Endothelial cell (in vitro differentiated cells): ENCODE data around the gene PPP1R26. TPM values are rescaled to one million over a fixed set of nuclear protein-coding genes. Genes with fewer than 3 reads are reported as not detected.

ENCODE experiments used
- DNase-seq: peaks from one replicate; pipeline ENCODE4 v3.0.0; 2021; ENCODE audit warnings: low spot score
- H3K27ac Mint-ChIP-seq: one replicate; pipeline ENCODE4 v1.8.0; 2021; ENCODE audit warnings: mixed read lengths, inconsistent platforms; ENCODE audit not compliant: unreplicated experiment
- H3K27me3 Mint-ChIP-seq: one replicate; pipeline ENCODE4 v1.8.0; 2021; ENCODE audit warnings: mild to moderate bottlenecking, moderate library complexity, mixed read lengths, inconsistent platforms; ENCODE audit not compliant: unreplicated experiment
- H3K36me3 Mint-ChIP-seq: one replicate; pipeline ENCODE4 v1.8.0; 2021; ENCODE audit warnings: mild to moderate bottlenecking, low read depth, mixed read lengths, inconsistent platforms; ENCODE audit not compliant: unreplicated experiment
- H3K4me1 Mint-ChIP-seq: one replicate; pipeline ENCODE4 v1.8.0; 2021; ENCODE audit warnings: mild to moderate bottlenecking, mixed read lengths, inconsistent platforms; ENCODE audit not compliant: unreplicated experiment
- H3K4me3 Mint-ChIP-seq: one replicate; pipeline ENCODE4 v1.8.0; 2021; ENCODE audit warnings: mild to moderate bottlenecking, mixed read lengths, inconsistent platforms; ENCODE audit not compliant: unreplicated experiment
- H3K9me3 Mint-ChIP-seq: one replicate; pipeline ENCODE4 v1.8.0; 2021; ENCODE audit warnings: mixed read lengths, inconsistent platforms; ENCODE audit not compliant: unreplicated experiment
- total RNA-seq: library from RNA; stranded (reverse); fragmentation: NEBNext Ultra II Directional; extraction: Animal tissue kit (Norgen Biotek cat#: 25700); gene quantifications from one replicate; pipeline ENCODE4 v1.2.1, GENCODE V29; 2021; ENCODE audit not compliant: unreplicated experiment
- TF ChIP-seq, protein P1 (sequence below): fragments of 200-600 bp; sonication (generic); IDR thresholded peaks from one replicate; pipeline ENCODE4 v1.5.0; 2021; ENCODE audit warnings: antibody characterized with exemption; ENCODE audit not compliant: unreplicated experiment

Gene PPP1R26
- total RNA-seq, 1 donor from 2014 or later, result 21.5 TPM

- TF ChIP-seq, protein P1, sequence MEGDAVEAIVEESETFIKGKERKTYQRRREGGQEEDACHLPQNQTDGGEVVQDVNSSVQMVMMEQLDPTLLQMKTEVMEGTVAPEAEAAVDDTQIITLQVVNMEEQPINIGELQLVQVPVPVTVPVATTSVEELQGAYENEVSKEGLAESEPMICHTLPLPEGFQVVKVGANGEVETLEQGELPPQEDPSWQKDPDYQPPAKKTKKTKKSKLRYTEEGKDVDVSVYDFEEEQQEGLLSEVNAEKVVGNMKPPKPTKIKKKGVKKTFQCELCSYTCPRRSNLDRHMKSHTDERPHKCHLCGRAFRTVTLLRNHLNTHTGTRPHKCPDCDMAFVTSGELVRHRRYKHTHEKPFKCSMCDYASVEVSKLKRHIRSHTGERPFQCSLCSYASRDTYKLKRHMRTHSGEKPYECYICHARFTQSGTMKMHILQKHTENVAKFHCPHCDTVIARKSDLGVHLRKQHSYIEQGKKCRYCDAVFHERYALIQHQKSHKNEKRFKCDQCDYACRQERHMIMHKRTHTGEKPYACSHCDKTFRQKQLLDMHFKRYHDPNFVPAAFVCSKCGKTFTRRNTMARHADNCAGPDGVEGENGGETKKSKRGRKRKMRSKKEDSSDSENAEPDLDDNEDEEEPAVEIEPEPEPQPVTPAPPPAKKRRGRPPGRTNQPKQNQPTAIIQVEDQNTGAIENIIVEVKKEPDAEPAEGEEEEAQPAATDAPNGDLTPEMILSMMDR, result no peak
- Mint-ChIP-seq H3K9me3 (no peaks in the 10 kb centered on the region), H3K27me3 (peaks cover 6% of the 10 kb centered on the region), H3K4me1 (no peaks in the 10 kb centered on the region), H3K4me3 (no peak overlapping the region), H3K36me3 (peaks cover 10% of the 10 kb centered on the region), H3K27ac (no peak overlapping the region)
- no peak for DNase-seq
Measured at GRCh38 chr9:135489188-135489906, 9.8 kb downstream of the PPP1R26 start.

- TF ChIP-seq, protein P1, result no peak
- Mint-ChIP-seq H3K27ac (no peak overlapping the region), H3K4me1 (no peaks in the 10 kb centered on the region), H3K27me3 (peaks cover 3% of the 10 kb centered on the region), H3K9me3 (no peaks in the 10 kb centered on the region), H3K4me3 (no peak overlapping the region), H3K36me3 (peaks cover 3% of the 10 kb centered on the region)
- DNase-seq, result no peak
Measured at GRCh38 chr9:135490166-135490870, 10.7 kb downstream of the PPP1R26 start.

DNA sequence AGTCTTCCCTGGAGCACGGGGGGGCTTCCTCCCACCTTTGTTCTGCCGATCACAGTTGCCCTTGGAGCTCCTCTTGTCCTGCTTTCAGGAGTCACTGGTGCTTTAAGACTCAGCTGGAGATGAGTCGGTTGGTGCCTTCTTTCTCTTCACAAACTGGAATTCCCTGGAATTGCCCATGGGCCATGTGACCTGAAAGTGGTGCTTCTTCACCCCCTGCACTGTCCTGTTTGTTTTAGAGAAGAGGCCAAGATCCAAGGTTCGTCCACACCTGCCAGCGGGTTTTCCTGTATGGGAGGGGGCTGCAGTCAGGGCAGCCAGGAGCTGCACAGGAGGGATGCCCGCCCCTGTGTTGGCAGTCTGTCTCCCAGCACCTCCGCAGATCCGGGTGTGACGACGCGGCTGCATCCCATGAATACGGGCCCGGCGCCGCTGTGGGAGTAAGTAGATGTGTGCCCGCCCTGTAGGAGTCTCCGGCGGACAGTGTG is 11.4 kb downstream of the PPP1R26 start:
- DNase-seq, result no peak
- no peaks in the 10 kb centered on the region for H3K4me1 Mint-ChIP-seq
- TF ChIP-seq, protein P1, result no peak
- H3K9me3 Mint-ChIP-seq, result no peaks in the 10 kb centered on the region
- no peak overlapping the region for H3K27ac Mint-ChIP-seq
- H3K36me3 Mint-ChIP-seq, result no peaks in the 10 kb centered on the region
- H3K4me3 Mint-ChIP-seq, result no peak overlapping the region
- peaks cover 2% of the 10 kb centered on the region for H3K27me3 Mint-ChIP-seq

- H3K9me3 Mint-ChIP-seq, result no peaks in the 10 kb centered on the region
- TF ChIP-seq, protein P1, result no peak
- H3K4me3 Mint-ChIP-seq, result no peak overlapping the region
- DNase-seq, result no peak
- H3K27me3 Mint-ChIP-seq, result peaks cover 2% of the 10 kb centered on the region
- H3K27ac Mint-ChIP-seq, result no peak overlapping the region
- H3K4me1 Mint-ChIP-seq, result no peaks in the 10 kb centered on the region
- H3K36me3 Mint-ChIP-seq, result no peaks in the 10 kb centered on the region
Measured at GRCh38 chr9:135491764-135492163, 12.2 kb downstream of the PPP1R26 start.
